Measurements from ENCODE around the gene WDR64. TPM values are rescaled to one million over a fixed set of nuclear protein-coding genes. Genes with fewer than 3 reads are reported as not detected.

Gene WDR64
- polyA plus RNA-seq, 1 donor from 2014 or later, result 0.21 TPM

DNA sequence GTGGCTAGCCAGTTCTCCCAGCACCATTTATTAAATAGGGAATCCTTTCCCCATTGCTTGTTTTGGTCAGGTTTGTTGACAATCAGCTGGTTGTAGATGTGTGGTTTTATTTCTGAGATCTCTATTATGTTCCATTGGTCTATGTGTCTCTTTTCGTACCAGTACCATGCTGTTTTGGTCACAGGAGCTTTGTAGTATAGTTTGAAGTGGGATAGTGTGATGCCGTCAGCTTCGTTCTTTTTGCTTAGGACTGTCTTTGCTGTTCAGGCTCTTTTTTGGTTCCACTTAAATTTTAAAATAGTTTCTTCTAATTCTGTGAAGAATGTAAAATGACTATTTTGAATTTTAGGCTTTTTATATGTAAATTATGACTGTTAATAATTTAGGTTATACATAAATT lies 68.9 kb downstream of the WDR64 start:
- H4K20me1 ChIP-seq (ENCODE audit: insufficient read depth), result no peaks in the 10 kb centered on the region
- no peaks in the 10 kb centered on the region for H3K9me2 ChIP-seq (ENCODE audit: insufficient read depth, low read length)
- H3K9me3 ChIP-seq (ENCODE audit: low read length), result no peaks in the 10 kb centered on the region
- H3K4me3 ChIP-seq (ENCODE audit: low read length), result no peak overlapping the region
- no peaks in the 10 kb centered on the region for H3K79me2 ChIP-seq (replicated peaks; ENCODE audit: insufficient read depth, low read length)
- no peak overlapping the region for H3K9ac ChIP-seq (ENCODE audit: low read length)
- no peak overlapping the region for H3K27ac ChIP-seq (ENCODE audit: low read length)
- H2AFZ ChIP-seq (ENCODE audit: low read depth, low read length), result no peak overlapping the region
- no peaks in the 10 kb centered on the region for H3F3A ChIP-seq (ENCODE audit: insufficient read depth, low read length, poor library complexity, severe bottlenecking)
- H3K4me2 ChIP-seq (ENCODE audit: low read length), result no peak overlapping the region
- H3K27me3 ChIP-seq (ENCODE audit: insufficient read depth, low read depth, low read length), result no peaks in the 10 kb centered on the region
- no peak for TF ChIP-seq EZH2 (IDR thresholded peaks at IDR 0.05; ENCODE audit: borderline replicate concordance, insufficient read depth, low read length, poor library complexity, severe bottlenecking)
- no peak for TF ChIP-seq RAD21 (conservative IDR thresholded peaks at IDR 0.05)
- TF ChIP-seq POLR2AphosphoS5 (IDR thresholded peaks at IDR 0.05), result no peak
- TF ChIP-seq EP300 (conservative IDR thresholded peaks at IDR 0.05; ENCODE audit: poor library complexity, severe bottlenecking), result no peak
- no peak for TF ChIP-seq MXI1 (conservative IDR thresholded peaks at IDR 0.05; ENCODE audit: poor library complexity, severe bottlenecking)
- TF ChIP-seq TAF1 (IDR thresholded peaks at IDR 0.05; ENCODE audit: low read depth), result no peak
- TF ChIP-seq, protein P1, sequence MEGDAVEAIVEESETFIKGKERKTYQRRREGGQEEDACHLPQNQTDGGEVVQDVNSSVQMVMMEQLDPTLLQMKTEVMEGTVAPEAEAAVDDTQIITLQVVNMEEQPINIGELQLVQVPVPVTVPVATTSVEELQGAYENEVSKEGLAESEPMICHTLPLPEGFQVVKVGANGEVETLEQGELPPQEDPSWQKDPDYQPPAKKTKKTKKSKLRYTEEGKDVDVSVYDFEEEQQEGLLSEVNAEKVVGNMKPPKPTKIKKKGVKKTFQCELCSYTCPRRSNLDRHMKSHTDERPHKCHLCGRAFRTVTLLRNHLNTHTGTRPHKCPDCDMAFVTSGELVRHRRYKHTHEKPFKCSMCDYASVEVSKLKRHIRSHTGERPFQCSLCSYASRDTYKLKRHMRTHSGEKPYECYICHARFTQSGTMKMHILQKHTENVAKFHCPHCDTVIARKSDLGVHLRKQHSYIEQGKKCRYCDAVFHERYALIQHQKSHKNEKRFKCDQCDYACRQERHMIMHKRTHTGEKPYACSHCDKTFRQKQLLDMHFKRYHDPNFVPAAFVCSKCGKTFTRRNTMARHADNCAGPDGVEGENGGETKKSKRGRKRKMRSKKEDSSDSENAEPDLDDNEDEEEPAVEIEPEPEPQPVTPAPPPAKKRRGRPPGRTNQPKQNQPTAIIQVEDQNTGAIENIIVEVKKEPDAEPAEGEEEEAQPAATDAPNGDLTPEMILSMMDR (IDR thresholded peaks at IDR 0.05; ENCODE audit: poor library complexity, severe bottlenecking), result no peak
- H3K36me3 ChIP-seq (ENCODE audit: insufficient read depth, low read length), result no peaks in the 10 kb centered on the region

DNA sequence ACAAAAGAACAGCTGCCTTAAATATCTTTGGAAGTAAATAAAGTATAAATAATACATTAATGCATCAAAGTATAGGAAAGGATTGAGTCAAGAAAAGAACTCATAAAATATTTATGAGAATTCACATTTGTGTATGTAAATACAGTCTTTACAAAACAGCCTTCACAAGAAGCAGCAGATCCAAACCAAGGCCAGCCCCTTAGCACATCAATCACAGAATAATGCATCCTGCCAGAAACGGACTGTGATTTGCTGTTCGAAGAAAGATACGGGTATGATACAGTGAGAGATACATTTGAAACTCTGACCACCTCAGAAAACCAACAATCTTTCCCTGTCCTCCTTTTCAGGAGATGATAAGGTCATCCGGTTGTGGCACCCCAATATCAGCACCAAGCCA lies 70.9 kb downstream of the WDR64 start:
- no peaks in the 10 kb centered on the region for H3K79me2 ChIP-seq (replicated peaks; ENCODE audit: insufficient read depth, low read length)
- no peaks in the 10 kb centered on the region for H3K9me2 ChIP-seq (ENCODE audit: insufficient read depth, low read length)
- no peaks in the 10 kb centered on the region for H3F3A ChIP-seq (ENCODE audit: insufficient read depth, low read length, poor library complexity, severe bottlenecking)
- no peaks in the 10 kb centered on the region for H3K27me3 ChIP-seq (ENCODE audit: insufficient read depth, low read depth, low read length)
- no peaks in the 10 kb centered on the region for H3K36me3 ChIP-seq (ENCODE audit: insufficient read depth, low read length)
- no peak for TF ChIP-seq MXI1 (conservative IDR thresholded peaks at IDR 0.05; ENCODE audit: poor library complexity, severe bottlenecking)
- no peak for TF ChIP-seq EP300 (conservative IDR thresholded peaks at IDR 0.05; ENCODE audit: poor library complexity, severe bottlenecking)
- TF ChIP-seq, protein P1 (IDR thresholded peaks at IDR 0.05; ENCODE audit: poor library complexity, severe bottlenecking), result no peak
- no peak for TF ChIP-seq SMC3 (conservative IDR thresholded peaks at IDR 0.05; ENCODE audit: poor library complexity)
- TF ChIP-seq, protein P2, sequence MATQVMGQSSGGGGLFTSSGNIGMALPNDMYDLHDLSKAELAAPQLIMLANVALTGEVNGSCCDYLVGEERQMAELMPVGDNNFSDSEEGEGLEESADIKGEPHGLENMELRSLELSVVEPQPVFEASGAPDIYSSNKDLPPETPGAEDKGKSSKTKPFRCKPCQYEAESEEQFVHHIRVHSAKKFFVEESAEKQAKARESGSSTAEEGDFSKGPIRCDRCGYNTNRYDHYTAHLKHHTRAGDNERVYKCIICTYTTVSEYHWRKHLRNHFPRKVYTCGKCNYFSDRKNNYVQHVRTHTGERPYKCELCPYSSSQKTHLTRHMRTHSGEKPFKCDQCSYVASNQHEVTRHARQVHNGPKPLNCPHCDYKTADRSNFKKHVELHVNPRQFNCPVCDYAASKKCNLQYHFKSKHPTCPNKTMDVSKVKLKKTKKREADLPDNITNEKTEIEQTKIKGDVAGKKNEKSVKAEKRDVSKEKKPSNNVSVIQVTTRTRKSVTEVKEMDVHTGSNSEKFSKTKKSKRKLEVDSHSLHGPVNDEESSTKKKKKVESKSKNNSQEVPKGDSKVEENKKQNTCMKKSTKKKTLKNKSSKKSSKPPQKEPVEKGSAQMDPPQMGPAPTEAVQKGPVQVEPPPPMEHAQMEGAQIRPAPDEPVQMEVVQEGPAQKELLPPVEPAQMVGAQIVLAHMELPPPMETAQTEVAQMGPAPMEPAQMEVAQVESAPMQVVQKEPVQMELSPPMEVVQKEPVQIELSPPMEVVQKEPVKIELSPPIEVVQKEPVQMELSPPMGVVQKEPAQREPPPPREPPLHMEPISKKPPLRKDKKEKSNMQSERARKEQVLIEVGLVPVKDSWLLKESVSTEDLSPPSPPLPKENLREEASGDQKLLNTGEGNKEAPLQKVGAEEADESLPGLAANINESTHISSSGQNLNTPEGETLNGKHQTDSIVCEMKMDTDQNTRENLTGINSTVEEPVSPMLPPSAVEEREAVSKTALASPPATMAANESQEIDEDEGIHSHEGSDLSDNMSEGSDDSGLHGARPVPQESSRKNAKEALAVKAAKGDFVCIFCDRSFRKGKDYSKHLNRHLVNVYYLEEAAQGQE (IDR thresholded peaks at IDR 0.05; ENCODE audit: borderline replicate concordance), result no peak
- no peak for TF ChIP-seq RAD21 (conservative IDR thresholded peaks at IDR 0.05)
- no peak for TF ChIP-seq POLR2AphosphoS5 (IDR thresholded peaks at IDR 0.05)
- H3K27ac ChIP-seq (ENCODE audit: low read length), result no peak overlapping the region
- H3K4me2 ChIP-seq (ENCODE audit: low read length), result no peak overlapping the region
- H2AFZ ChIP-seq (ENCODE audit: low read depth, low read length), result no peak overlapping the region
- no peaks in the 10 kb centered on the region for H3K9me3 ChIP-seq (ENCODE audit: low read length)
- no peaks in the 10 kb centered on the region for H4K20me1 ChIP-seq (ENCODE audit: insufficient read depth)
- no peak overlapping the region for H3K4me3 ChIP-seq (ENCODE audit: low read length)
- no peak overlapping the region for H3K9ac ChIP-seq (ENCODE audit: low read length)

Data from neural cell (in vitro differentiated cells).